Choroid plexus epithelial cell (primary cell): ENCODE results near the gene MEF2A.

Source experiments
- DNase-seq: peaks from one replicate; pipeline ENCODE4 v3.0.0-alpha.2; 2010; ENCODE audit warnings: low read depth
- H3K4me3 ChIP-seq: 2 replicates; pipeline ENCODE4 v1.5.1; 2011; ENCODE audit warnings: low read depth, mild to moderate bottlenecking, control low read depth, low read length, moderate library complexity
- TF ChIP-seq, protein P1 (sequence below): conservative IDR thresholded peaks from 2 replicates; pipeline ENCODE4 v1.5.1; 2011; ENCODE audit warnings: low read depth, mild to moderate bottlenecking, control low read depth, inconsistent platforms, low read length, moderate library complexity

Gene MEF2A

GRCh38 chr15:99552111-99552510, 13.7 kb upstream of the MEF2A start:
- TF ChIP-seq, protein P1, sequence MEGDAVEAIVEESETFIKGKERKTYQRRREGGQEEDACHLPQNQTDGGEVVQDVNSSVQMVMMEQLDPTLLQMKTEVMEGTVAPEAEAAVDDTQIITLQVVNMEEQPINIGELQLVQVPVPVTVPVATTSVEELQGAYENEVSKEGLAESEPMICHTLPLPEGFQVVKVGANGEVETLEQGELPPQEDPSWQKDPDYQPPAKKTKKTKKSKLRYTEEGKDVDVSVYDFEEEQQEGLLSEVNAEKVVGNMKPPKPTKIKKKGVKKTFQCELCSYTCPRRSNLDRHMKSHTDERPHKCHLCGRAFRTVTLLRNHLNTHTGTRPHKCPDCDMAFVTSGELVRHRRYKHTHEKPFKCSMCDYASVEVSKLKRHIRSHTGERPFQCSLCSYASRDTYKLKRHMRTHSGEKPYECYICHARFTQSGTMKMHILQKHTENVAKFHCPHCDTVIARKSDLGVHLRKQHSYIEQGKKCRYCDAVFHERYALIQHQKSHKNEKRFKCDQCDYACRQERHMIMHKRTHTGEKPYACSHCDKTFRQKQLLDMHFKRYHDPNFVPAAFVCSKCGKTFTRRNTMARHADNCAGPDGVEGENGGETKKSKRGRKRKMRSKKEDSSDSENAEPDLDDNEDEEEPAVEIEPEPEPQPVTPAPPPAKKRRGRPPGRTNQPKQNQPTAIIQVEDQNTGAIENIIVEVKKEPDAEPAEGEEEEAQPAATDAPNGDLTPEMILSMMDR: no peak
- H3K4me3 ChIP-seq: no peak overlapping the region
- no peak for DNase-seq

- H3K4me3 ChIP-seq: no peak overlapping the region
- TF ChIP-seq, protein P1: no peak
- no peak for DNase-seq
These were observed 10.8 kb upstream of the MEF2A start for GRCh38 chr15:99554880-99555488.

GRCh38 chr15:99556011-99556410, 9.8 kb upstream of the MEF2A start:
- TF ChIP-seq, protein P1: no peak
- H3K4me3 ChIP-seq: no peak overlapping the region
- DNase-seq: no peak

GRCh38 chr15:99556578-99556977, 9.2 kb upstream of the MEF2A start:
- no peak overlapping the region for H3K4me3 ChIP-seq
- TF ChIP-seq, protein P1: no peak
- DNase-seq: no peak

DNA sequence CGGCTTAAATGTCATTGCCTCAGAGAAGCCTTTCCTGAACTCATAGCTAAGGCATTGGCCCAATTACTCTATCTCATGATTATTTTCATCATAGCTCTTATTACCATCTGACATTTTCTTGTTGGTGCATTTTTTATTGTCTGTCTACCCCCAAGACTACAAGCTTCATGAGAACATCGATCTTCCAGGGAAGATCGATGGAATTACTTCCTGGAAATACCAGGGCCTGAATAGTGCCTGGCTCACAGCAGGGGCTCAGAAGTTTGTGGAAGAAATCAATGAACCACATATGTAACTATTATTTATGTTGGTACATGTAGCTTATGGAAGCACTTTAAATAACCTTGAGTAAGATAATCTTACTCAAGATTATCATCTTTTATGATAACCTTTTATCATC, 7.7 kb upstream of the MEF2A start:
- DNase-seq: no peak
- H3K4me3 ChIP-seq: no peak overlapping the region
- TF ChIP-seq, protein P1: no peak

GRCh38 chr15:99558571-99558970, 7.2 kb upstream of the MEF2A start:
- DNase-seq: no peak
- H3K4me3 ChIP-seq: no peak overlapping the region
- TF ChIP-seq, protein P1: no peak

DNA sequence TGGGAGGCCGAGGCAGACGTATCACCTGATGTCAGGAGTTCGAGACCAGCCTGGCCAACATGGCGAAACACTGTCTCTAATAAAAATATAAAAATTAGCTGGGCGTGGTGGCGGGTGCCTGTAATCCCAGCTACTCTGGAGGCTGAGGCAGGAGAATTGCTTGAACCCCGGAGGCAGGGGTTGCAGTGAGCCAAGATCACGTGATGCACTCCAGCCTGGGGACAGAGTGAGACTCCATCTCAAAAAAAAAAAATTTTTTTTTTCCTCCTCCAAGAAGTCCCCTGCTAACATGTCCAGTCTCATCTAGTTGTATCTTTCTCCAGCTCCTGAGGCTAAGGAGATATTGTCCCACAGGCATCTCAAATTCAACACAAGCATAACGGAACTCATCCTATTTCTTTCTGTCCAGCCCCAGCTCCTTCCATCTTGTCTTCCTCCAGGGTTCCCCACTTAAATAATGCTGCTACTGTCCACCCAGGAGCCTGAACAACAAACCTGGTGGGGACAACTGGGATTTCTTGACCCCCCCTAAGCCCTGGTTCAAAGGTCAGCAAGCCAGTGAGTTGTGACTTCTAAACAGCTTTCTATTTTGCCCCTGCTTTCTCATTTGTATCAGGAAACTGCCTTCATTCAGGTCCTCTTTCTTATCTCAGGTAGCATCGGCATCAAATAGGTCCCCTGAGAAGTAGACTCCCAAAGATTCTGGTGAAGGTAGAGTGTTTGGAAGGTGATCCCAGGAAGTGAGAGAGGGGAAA, 4.1 kb upstream of the MEF2A start:
- H3K4me3 ChIP-seq: no peak overlapping the region
- no peak for DNase-seq
- TF ChIP-seq, protein P1: no peak
